Measurements from ENCODE around the gene PPFIBP2.

The PPFIBP2 gene

GRCh38 chr11:7604331-7604955, 90.6 kb downstream of the PPFIBP2 start:
- DNase-seq, result no peak

- DNase-seq, result peak; percentile 41
These were observed 91.6 kb downstream of the PPFIBP2 start for GRCh38 chr11:7605186-7605943.

GRCh38 chr11:7606496-7606895, 92.7 kb downstream of the PPFIBP2 start:
- no peak for DNase-seq

- DNase-seq, result no peak
These were observed 95.2 kb downstream of the PPFIBP2 start for GRCh38 chr11:7609015-7609414.

GRCh38 chr11:7609521-7609920, 95.7 kb downstream of the PPFIBP2 start:
- no peak for DNase-seq

GRCh38 chr11:7610393-7610792, 96.6 kb downstream of the PPFIBP2 start:
- no peak for DNase-seq

GRCh38 chr11:7611411-7611810, 97.6 kb downstream of the PPFIBP2 start:
- DNase-seq, result no peak

GRCh38 chr11:7612056-7612660, 98.4 kb downstream of the PPFIBP2 start:
- no peak for DNase-seq

- DNase-seq, result no peak
These were observed 99.0 kb downstream of the PPFIBP2 start for GRCh38 chr11:7612661-7613393.

GRCh38 chr11:7613394-7613720, 99.6 kb downstream of the PPFIBP2 start:
- no peak for DNase-seq

- DNase-seq, result no peak
These were observed 100.9 kb downstream of the PPFIBP2 start for GRCh38 chr11:7614656-7615055.

GRCh38 chr11:7617032-7617431, 103.2 kb downstream of the PPFIBP2 start:
- DNase-seq, result no peak

- no peak for DNase-seq
These were observed 105.5 kb downstream of the PPFIBP2 start for GRCh38 chr11:7619322-7619721.

GRCh38 chr11:7621090-7621489, 107.3 kb downstream of the PPFIBP2 start:
- no peak for DNase-seq

GRCh38 chr11:7621554-7621953, 107.8 kb downstream of the PPFIBP2 start:
- no peak for DNase-seq

GRCh38 chr11:7622721-7623120, 108.9 kb downstream of the PPFIBP2 start:
- no peak for DNase-seq

- DNase-seq, result no peak
These were observed 114.9 kb downstream of the PPFIBP2 start for GRCh38 chr11:7628660-7629059.

GRCh38 chr11:7630002-7630401, 116.2 kb downstream of the PPFIBP2 start:
- no peak for DNase-seq

GRCh38 chr11:7632211-7632610, 118.4 kb downstream of the PPFIBP2 start:
- DNase-seq, result no peak

- no peak for DNase-seq
These were observed 121.3 kb downstream of the PPFIBP2 start for GRCh38 chr11:7635137-7635536.

GRCh38 chr11:7635708-7636107, 121.9 kb downstream of the PPFIBP2 start:
- DNase-seq, result no peak

- DNase-seq, result no peak
These were observed 122.6 kb downstream of the PPFIBP2 start for GRCh38 chr11:7636350-7636749.

GRCh38 chr11:7637447-7638157, 123.8 kb downstream of the PPFIBP2 start:
- DNase-seq, result peak; percentile 69

Data from fibroblast of skin of scalp (primary cell).